ENCODE data around the gene PC.

PC gene

DNA sequence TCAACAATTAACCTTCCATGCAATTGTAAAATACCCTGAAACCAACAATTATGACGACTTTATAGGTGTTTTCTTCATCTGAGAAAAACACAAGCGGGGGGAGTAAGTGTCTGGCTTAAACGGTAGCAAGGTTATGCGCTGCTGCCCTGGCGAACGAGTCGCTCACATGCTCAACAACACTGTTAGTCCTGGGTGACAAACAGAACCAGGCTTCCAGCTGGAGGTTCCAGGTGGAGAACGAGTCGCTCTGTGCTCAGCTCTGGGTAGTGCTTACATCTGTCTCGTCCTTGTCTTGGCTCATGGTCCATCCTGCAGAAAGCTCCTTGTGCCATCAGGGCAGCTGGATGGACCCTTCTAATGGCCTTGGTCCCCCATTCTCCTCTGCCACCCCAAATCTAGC, 48.2 kb downstream of the PC start:
- no peak for DNase-seq

DNA sequence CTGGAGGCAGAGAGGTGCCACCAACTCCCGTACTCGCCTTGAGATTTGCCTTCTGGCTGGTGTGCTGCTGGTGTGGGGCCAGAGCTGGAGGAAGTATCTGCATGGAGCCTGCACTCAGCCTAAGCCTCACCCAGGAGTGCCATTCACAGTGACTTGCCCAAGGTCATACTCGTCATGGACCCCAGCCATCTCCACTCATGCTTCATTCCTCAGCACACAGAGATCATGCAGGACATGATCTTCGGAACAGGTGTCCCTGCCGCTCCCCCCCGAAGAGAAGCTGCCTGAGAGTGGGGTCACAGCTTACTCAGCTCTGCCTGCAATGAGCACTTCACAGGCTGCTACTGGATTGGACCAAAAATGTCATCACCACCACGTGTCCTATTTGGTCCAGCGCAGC, 49.0 kb downstream of the PC start:
- DNase-seq = no peak

DNA sequence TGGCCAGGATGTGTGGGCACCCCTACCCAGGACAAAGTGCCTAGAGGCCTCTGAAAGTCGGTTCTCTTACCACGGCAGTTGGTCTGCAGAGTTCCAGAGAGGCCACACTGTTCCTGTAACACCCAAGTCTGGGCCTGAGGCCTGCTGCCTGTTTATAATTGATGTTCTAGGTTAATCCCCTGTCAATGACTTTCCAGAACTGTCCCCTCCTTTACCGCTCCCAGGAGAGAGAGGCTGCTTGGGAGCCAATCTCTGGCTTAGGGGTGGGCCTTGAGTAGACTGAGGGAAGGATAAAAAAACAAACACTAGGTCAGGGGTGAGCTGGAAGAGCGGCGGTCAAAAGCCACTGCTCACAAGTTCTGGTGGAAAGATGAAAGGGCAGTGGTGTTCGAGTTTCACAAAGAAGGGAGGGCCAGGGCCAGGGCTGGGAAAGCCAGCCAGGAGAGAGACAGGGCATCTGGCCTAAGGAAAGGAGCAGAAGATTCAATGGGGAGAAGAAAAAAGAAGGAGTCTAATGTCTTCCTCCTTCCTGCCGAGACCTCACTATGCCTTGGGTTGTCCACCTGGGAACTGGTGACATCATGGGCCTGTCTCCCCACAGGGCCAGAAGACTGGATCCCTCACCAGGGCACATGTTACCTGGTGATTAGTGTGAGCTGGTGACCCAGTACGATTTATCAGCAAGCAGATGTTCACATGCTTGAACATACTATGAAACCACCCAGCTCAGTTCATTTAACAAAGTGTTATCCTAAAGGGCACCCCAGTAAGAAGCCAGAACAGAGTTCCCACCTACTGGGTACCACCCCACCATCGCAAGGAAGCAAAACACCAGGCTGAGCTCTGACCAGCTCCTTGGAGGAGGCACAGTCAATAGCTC, 50.2 kb downstream of the PC start:
- no peak for DNase-seq

DNA sequence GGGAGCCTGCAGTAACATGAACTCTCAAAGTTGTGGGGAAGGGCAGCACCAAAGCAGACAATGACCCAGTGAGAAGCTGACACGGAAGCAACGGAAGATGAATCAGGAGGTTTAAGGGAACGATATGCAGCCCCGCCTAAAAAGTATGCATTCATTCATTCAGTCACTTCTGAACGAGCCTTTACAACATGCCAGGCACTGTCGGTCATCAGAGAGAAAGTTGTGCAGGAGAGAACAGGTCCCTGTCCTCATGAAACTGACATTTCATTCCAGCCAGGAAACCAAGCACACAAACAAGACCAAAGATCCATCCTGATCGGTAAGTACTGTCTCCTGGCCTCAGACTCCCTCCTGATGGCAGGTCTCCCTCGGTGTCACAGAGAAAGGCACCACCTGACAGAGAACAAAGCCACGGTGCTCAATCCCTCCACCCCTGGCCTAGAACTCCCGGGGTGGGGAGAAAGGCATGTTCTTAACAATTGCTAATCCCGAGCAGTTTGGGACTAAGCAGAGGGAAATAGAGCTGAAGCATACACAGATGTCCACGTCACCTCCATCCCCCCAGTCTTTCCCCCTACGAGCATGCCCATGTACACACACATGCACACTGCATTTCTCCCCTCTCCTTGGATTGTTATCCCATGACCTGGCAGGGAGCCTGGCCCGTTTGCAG, 52.0 kb downstream of the PC start:
- DNase-seq = no peak

DNA sequence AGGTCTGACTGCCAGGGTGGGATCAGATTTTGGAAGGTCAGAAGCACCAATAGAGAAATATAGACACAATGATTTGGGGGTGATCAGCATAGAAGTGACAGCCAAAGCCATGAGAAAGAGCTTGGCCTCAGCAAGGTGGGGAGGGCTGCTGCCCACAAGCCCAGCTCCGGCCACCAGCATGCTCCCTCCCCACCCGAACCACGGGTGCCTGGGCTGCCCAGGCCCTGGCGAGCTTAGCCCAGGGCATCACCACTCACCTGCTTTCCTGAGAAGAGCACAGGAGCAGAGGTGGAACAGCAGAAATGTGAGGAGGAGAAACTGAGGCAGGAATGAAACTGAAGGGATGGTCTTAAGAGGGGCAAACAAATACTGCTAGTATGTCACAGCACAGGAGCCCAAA, 52.6 kb downstream of the PC start:
- DNase-seq = no peak

DNA sequence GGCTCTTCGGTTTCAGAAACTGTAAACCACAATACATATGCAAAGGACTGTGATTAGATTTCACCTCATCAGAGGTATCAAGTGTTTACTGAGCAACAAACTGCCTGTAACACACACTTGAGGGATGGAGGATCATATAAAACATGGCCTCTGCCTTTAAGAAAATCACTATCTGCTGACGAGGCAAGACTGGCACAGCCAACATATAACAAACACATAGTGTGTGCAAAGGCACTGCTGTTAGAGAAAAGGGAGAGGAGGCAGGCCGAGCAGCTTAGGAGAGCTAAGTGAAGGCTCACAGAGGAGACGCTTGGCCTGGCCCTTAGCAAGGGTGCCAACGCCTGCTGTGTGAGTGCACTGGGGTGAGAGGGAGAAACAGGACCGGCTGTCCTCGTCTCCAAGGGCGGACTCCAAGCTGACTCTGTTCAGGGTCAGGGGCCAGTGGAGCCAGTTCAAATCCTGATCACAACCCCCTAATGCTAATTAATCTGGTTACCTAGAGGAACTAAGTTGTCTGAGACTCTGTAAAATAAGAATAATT, 53.1 kb downstream of the PC start:
- no peak for DNase-seq

DNA sequence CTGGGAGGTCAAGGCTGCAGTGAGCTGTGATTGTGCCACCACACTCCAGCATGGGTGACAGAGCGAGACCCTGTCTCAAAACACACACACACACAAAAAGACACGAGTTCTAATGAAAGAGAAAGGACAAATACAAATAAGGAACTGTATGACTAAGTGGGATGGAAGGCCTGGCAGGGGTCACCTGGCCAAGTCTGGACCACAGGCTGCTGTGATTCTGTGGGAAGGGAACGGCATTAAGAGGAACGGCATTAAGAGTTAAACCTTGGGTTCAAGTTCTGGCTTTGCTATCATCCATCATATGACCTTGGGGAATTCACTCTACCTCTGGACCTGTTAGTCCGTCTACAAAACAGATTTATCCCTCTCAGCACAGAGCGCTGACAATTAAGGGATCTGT, 53.6 kb downstream of the PC start:
- no peak for DNase-seq

DNA sequence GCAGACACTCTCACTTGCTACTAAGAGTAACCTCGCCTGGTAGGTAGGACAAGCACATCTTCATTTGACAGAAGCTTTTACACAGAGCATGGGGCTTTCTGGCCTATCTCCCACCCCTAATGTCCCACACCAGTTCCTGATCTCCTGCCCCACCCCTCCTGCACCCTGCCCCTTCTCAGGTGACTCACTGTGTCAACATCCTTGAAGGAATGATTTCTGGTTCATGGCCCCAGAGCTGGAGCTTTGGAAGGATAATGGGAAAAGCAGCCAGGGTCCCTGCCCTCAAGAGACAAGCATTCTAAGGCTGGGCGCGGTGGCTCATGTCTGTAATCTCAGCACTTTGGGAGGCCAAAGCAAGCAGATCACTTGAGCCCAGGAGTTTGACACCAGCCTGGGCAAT, 54.1 kb downstream of the PC start:
- no peak for DNase-seq

DNA sequence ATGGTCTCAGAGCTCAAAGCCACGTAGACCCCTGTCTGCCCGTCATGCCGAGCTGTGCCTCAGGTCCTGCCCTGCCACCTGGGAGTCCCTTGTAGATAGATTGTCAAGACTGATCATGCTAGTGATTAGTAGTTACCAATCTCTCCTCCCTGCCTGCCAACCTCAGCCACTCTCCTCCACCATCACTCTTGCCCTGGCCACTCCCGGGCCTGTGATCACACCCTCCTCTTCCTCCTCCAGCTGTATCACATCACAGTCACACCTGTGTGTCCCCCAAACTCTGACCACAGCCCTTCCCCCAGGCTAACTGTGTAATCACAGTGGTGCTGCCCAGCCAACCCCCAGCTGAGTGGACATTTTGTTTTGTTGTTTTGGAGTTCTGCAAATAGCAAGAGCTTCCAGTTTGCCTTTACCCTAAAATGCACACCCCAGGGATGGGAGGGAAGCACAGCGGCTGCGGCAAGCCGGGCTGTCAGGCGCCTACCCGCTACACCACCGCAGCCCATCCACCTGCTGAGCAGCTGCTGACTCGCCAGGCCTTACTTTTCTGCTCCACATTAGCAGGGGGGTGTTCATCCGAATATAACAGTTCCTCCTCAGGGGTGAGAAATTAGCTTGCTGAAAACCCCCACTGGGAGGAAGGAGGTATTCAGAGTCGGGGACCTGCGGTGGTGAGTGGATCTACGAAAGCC, 55.6 kb downstream of the PC start:
- no peak for DNase-seq

DNA sequence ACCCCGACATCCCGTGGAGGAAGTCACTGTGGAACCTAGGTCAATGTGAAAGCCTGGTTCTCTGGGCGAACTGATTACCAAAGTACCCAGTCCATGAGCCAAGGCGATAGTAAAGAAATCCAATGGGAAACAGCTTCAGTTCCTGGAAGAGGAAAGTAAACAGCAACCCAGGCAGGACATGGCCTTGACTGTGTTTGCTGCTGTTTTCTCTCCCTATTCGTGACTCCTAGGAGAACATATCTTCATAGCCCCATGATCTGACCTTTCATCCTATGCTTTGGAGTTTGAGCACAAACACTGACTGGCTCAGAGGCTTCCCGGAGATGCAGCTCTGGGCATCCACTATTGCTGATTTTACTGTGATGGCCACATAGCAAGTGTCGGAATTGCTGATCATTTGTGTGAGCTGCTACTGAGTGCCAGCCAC, 56.2 kb downstream of the PC start:
- no peak for DNase-seq

DNA sequence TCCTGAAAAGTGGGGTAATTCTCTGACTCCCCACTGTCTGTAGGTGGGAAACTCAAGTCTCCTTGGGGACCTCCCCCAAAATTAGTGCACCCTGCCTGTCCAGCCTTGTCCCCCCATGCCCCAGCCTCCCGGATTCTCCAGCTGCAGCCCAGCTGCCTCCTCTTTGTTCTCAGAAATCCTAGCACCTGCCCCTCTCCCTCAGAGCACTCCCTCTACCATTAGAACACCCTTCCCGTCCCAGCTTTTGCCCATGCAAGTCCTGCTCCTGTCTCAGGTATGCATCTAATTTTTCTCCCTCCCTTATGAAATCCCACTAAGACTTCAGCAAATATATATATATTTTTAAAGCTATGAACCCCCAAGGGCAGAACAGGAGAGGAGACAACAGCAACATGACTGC, 64.0 kb downstream of the PC start:
- no peak for DNase-seq

DNA sequence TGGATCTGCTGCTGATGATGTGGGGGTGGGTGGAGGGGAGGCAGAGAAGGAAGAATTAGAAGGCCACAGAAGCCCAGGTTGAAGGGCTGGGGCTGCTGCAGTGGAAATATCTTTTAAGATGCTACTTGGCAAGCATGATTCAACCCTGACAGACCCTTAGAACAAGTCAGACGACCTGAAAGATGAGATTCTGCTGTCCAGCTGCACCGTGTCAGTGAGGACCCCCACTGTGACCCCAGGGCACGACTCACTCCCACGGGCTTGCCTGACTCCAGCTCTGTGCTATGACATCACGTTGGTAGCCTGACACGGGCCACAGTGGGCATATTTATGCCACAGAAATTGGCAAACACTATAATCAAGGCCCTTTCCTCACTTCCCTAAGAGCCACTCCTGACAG, 65.3 kb downstream of the PC start:
- no peak for DNase-seq

DNA sequence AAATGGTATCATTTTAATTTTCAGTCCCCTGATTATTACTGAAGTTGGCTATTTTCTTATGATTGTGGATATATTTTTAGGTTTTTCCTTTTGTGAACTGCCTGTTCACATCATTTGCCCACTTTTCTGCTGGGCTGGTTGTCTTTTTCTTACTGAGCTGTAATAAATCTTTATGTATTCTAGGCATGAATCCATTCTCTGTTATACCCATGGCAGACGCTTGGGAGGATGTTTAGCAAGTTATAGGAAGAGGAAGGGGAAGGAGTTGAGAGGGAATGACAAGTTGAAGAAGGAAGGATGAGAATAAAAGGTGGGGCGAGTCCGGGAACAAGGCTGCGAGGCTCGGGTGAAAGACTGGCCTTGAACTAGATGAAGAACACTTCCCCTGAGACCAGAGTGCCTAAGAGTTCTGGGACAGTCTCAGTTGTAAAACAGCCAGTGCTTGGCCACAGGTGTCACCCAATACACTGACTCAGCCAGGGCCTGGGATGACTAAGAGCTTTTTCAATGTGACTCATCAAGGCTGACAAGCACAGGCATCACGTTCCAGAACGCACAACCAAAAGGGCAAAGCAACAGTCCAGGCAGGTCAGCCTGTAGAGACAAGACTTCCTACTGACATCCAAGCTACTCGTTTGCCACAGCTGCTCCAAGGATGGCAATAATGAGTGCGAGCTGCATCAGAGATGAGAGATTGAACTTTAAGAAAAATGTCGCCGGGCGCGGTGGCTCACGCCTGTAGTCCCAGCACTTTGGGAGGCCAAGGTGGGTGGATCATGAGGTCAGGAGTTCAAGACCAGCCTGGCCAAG, 66.1 kb downstream of the PC start:
- no peak for DNase-seq

DNA sequence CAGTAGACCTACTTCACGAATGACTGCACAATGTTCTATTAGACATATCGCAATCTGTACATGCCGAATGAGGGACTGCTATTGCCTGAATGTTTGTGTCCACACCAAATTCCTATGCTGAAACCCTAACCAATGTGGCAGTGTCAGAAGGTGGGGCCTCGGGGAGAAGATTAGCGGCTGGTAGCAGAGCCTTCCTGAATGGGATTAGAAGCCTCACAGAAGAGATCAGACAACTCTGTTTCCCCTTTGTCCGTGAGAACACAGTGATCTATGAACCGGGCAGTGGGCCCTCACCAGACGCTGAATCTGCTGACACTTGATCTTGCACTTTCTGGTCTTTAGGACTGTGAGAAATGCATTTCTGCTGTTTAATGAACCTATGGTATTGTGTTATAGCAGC, 68.2 kb downstream of the PC start:
- DNase-seq = no peak

DNA sequence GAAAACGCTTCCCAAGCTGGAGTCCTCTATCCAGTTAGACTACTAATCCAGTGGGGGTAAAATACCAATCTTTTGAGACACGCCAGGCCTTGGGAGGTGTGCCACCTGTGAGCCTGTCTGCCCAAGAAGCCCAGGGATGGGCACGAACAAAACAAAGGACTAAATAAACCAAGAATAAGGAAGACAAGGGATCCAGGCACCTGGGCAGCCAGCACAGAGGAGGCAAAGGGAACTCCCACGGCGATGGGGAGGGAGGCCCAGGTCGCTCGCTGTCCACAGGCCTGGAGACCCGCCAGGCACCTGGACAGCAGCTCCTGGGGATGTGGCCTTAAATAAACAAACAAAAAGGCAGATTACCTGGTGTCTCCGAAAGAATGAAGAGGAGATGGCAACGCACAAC, 69.9 kb downstream of the PC start:
- DNase-seq = no peak

DNA sequence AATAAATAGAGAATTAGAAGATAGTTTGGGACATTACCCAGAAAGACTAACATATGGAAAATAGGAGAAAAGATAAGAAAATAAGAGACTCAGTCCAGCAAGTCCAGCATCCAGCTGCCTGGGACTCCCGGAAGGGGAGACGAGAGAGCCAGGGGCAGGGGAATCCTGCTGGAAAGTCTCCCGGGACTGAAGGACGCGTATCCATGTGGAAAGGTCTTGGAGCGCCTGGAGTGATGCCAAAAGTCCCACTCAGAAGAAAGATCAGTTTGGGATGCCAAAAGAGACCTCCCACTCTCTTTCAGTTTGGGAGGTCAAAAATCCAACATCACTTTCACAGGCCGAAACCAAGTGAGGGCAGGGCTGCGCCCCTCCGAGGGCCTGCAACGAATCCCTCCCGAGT, 70.7 kb downstream of the PC start:
- no peak for DNase-seq

DNA sequence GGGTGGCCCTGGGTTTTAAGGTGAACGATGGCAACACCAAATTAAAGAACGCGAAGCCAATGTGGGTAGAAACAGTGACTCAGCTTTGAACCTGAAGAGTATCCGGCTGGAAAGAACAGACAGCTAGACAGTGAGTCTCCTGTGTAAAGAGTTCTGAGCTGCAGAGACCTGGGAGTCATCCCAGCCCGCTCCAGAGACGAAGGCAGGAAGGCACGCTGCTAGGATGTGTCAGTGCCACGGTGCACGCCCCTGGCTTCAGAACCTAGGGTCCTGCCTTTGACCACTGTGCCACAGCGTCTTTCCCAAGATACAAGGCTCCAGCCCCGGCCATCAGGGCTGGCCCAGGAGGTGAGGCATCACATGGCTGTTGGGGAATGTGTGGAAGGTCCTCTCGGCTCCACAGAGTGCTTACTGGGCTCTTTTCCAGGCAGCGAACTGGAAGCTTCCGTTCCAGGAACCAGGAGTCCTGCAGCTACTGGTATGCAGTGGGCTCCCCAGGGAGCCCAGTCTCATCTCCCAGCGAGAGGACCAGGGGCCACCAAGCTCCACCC, 71.4 kb downstream of the PC start:
- no peak for DNase-seq

DNA sequence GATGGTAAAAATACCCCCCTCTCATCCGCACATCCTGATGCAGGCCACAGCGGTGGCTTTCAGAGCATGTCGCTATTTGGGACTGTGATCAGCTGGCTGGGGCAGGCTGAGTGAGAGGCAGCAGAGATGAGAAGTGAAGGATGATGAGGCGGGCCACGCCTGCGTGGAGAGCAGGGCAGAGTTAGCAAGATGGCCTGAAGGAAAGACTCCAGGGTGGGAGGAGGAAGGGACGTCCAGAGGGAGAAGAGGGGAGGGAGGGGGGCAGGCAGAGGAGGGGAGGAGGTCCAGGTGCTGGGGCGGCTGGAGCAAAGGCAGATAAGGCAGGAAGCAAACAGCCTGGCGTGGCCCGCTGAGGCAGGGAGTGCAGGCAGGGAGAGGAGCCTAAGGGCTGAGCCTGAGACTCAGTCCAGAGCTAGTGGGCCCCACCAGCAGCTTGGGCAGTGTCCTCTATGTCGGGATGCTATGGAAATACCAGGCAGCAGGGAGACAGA, 72.2 kb downstream of the PC start:
- no peak for DNase-seq

DNA sequence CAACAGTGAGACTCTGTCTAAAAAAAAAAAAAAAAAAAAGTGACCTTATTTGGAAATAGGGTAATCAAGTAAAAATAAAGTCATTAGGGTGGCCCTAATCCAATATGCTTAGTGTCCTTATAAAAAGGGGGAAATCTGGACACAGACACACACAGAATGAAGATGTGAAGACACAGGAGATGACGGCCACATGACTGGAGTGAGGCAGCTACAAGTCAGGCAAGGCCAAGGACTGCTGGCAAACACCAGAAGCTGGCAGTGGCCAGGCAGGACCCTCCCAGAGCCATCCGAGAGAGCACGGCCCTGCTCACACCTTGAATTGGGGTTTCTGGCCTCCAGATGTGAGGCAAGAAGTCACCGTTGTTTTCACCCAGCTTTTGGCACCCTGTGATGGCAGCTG, 72.7 kb downstream of the PC start:
- no peak for DNase-seq

DNA sequence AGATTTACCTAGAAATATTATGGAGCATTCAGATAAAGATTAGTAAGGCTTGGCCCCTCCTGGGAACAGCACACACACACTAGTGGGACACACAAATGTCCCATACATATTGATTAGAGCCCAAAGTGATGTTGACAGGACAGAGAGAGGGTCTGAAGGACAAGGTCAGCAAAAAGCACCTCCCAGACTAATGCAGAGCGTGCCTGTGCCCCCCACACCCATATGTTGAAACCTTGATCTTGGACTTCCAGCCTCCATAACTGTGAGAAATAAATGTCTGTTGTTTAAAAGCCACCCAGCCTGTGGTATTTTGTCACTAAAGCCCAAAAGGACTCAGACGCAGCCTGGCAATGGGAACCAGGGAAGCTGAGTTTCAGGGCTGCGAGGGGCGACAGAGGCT, 73.7 kb downstream of the PC start:
- no peak for DNase-seq

DNA sequence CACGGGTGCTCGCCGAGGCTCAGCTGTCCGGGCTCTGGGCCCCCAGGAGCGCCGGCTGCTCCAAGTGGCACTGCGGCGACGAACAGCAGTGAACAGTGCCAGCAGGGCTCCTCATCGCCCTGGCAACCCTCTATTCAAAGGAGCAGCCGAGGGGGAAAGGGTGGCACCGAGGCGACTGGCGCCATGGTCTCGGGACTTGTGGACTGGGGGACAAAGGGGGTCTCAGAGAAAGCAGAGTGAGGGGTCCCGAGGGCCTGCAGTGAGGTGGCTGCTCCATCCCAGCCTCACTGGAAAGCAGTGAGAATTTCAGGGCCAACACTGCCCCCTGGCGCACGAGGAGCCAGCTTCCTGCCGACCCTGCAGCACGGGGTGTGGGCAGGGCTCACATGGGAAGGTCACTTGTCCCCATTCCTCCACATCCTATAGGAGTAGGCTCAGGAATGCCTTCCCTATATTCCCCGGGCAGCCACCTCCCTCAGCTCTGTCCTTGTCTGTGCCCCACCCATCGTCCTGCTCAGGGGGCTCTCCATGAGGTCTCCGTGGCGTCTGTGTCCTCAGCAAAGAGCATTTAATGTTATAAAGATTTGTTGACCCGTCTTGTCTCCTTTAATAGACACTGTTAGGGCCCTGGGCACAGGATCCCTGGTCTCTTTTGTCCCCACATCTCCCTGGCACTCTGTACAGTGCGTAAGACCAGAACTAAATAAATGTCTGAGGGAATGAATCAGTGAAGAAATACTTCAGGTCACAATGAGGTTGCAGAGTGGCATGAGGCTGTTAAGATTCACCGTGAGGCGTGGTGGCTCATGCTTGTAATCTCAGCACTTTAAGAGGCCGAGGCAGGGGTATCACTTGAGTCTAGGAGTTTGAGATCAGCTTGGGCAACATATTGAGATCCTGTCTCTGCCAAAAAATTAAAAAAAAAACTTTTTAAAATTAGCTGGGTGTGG, 74.9 kb downstream of the PC start:
- no peak for DNase-seq

Data from GF-D8 (cell line).